Left hindlimb (tissue), 1 donor: Measurements from ENCODE around the gene PRKCA.

Experiments used
- DNase-seq: peaks from one replicate; pipeline ENCODE4 v3.0.0-alpha.2; 2018

PRKCA gene

GRCh38 chr17:66525338-66525737, 222.9 kb downstream of the PRKCA start:
- no peak for DNase-seq

- no peak for DNase-seq
Measured at GRCh38 chr17:66526827-66527226, 224.4 kb downstream of the PRKCA start.

GRCh38 chr17:66527335-66527734, 224.9 kb downstream of the PRKCA start:
- no peak for DNase-seq

- DNase-seq: no peak
Measured at GRCh38 chr17:66531851-66532295, 229.5 kb downstream of the PRKCA start.

- no peak for DNase-seq
Measured at GRCh38 chr17:66533572-66533971, 231.2 kb downstream of the PRKCA start.

GRCh38 chr17:66533986-66534385, 231.6 kb downstream of the PRKCA start:
- no peak for DNase-seq

- DNase-seq: no peak
Measured at GRCh38 chr17:66535611-66536010, 233.2 kb downstream of the PRKCA start.

GRCh38 chr17:66537502-66537901, 235.1 kb downstream of the PRKCA start:
- DNase-seq: no peak

GRCh38 chr17:66538776-66539175, 236.4 kb downstream of the PRKCA start:
- DNase-seq: no peak

GRCh38 chr17:66540131-66540781, 237.8 kb downstream of the PRKCA start:
- peak; percentile 72 for DNase-seq

GRCh38 chr17:66541461-66542128, 239.2 kb downstream of the PRKCA start:
- DNase-seq: no peak

- no peak for DNase-seq
Measured at GRCh38 chr17:66542129-66542966, 239.9 kb downstream of the PRKCA start.

- no peak for DNase-seq
Measured at GRCh38 chr17:66542967-66543520, 240.6 kb downstream of the PRKCA start.

- no peak for DNase-seq
Measured at GRCh38 chr17:66543526-66543925, 241.1 kb downstream of the PRKCA start.

- no peak for DNase-seq
Measured at GRCh38 chr17:66545918-66546317, 243.5 kb downstream of the PRKCA start.

- no peak for DNase-seq
Measured at GRCh38 chr17:66547151-66547865, 244.9 kb downstream of the PRKCA start.

- no peak for DNase-seq
Measured at GRCh38 chr17:66548158-66548557, 245.7 kb downstream of the PRKCA start.

GRCh38 chr17:66548659-66549310, 246.4 kb downstream of the PRKCA start:
- no peak for DNase-seq

- no peak for DNase-seq
Measured at GRCh38 chr17:66549311-66549704, 246.9 kb downstream of the PRKCA start.

- no peak for DNase-seq
Measured at GRCh38 chr17:66549731-66550207, 247.4 kb downstream of the PRKCA start.

- DNase-seq: no peak
Measured at GRCh38 chr17:66551839-66552238, 249.4 kb downstream of the PRKCA start.

- no peak for DNase-seq
Measured at GRCh38 chr17:66552371-66552770, 250.0 kb downstream of the PRKCA start.
